NK-92 (cell line): ENCODE measurements around the gene SMU1.
"Not testable (repeated sequence)": the region's sequence is repeated elsewhere in the genome, so short reads cannot be mapped to it uniquely, and the experiment has no call there.

Source experiments
- DNase-seq: peaks from one replicate; lab custom pipeline; 2025; ENCODE audit not compliant: unreplicated experiment; lab: John Stamatoyannopoulos, UW

Gene SMU1

DNA sequence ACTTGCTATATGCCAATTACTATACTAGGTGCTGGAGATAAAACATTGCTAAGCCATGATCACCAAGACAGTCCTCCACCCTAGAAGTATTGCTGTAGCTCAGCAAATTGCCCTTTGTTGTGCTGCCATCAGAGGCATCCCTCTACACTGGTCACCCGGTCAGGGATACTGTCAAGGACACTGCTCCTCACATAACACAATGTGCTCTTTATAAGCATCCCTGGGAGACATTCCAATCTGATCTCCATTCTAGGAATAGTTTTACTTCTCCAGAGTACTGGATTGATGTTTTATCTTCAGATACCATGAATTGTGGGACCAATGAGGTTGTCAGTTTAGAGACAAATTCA is 61.8 kb downstream of the SMU1 start:
- no peak for DNase-seq

DNA sequence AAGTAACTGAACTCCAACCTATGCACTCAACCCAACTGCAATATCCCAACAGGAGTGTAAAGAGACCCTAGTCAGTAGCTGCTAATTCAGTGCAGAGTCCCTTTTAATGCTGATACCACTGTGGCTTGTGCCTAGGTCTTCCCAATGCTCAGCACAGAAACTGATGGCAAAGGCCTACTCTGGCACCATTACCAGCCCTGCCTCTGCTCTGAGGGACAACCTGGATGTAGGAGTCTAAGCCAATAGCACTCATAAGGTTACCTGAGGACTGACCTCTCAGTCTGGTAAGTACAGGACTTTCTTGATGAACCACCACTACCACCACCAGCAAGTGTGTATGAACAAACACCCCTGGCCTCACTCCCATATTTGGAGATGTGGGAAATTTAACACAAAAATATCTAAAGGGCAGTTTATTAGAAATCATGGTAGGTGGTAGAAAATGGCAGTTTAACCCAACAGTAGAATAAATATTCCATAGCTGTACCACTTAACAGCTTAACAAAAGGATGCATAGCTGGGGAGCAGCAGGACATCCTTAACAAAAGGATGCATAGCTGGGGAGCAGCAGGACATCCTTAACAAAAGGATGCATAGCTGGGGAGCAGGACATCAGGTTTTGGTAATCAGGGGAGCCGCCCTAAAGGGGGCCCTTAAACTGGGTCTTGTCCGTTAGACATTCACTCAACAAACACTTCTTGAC is 62.4 kb downstream of the SMU1 start:
- no peak for DNase-seq

GRCh38 chr9:33012328-33013069 is 64.0 kb downstream of the SMU1 start:
- no peak for DNase-seq

DNA sequence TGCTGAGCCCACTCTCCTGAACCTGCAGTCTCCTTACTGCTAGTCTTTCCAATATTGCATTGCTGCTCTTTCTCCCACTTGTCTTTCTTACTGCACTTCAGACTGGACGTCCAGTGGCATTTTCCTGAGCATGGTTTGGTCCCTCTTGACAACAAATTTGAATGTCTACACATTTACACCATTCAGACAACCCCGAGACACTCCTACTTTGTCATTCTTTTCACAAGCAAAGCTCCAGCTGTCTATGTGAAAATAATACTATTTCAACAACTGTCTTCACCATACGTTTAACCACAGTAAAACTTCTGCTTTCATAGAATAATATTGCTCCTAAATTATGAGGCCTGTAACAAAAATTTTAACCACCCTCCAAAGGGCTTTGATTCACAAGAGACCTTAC is 64.6 kb downstream of the SMU1 start:
- no peak for DNase-seq

GRCh38 chr9:33007755-33008154 is 68.7 kb downstream of the SMU1 start:
- DNase-seq, result no peak

GRCh38 chr9:33005335-33005734 is 71.1 kb downstream of the SMU1 start:
- not testable (repeated sequence) for DNase-seq

- not testable (repeated sequence) for DNase-seq
These were observed 75.8 kb downstream of the SMU1 start for GRCh38 chr9:33000682-33001055.

- DNase-seq, result no peak
These were observed 83.8 kb downstream of the SMU1 start for GRCh38 chr9:32992595-32993238.

DNA sequence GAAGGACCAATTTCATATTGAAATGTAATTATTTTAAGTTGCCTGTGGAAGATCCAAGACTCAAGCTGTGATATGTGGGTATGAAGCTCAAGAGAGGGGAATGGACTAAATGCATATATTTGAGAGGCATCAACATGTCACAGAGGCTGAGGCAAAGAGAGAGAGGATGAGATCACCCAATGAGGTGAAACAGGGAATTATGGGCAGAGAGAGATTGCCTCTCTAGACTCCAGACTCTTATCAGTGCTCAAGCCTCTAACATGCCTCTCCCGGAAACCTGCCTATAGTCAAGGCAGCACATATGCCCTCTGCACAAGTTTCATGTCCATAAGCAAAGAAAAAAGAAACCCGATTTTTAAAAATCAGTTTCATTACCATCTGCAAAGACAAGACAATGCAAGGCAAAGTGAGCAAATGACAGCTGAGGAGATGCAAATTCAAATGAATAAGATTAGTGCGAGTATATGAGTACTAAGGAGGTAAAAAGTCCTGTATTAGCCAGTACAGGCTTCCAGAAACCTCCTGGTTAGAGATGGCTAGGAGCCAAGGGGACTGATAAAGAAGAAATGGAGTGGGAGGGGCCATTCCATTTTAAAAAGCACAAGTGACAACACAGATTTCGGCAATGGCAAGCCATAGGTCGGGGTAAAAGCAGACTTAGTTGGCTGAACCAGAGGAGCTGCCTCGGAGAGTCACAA is 84.4 kb downstream of the SMU1 start:
- DNase-seq, result no peak
